Brain pericyte (primary cell): Measurements from ENCODE around the gene OR8B2.
"Not testable (repeated sequence)": the region's sequence is repeated elsewhere in the genome, so short reads cannot be mapped to it uniquely, and the experiment has no call there.

Source experiments
- DNase-seq: peaks from one replicate; pipeline ENCODE4 v3.0.0-alpha.2; 2012; ENCODE audit warnings: low read depth, low spot score

The OR8B2 gene

GRCh38 chr11:124384399-124384798 is at the start of gene OR8B2:
TSS of gene OR8B2 (minus strand) at chr11:124384499. CDS start at chr11:124383343, 1,156 bp downstream.
- no peak for DNase-seq

- no peak for DNase-seq
Measured at GRCh38 chr11:124429599-124429998, 45.3 kb upstream of the OR8B2 start.

GRCh38 chr11:124424384-124424921 is 40.2 kb upstream of the OR8B2 start, which contains the start of gene OR8B4:
TSS of gene OR8B4 (minus strand) at chr11:124424871. CDS start at chr11:124424871, 0 bp downstream.
- no peak for DNase-seq

GRCh38 chr11:124421043-124421442 is 36.7 kb upstream of the OR8B2 start:
- no peak for DNase-seq

- DNase-seq = no peak
Measured at GRCh38 chr11:124415356-124415923, 31.1 kb upstream of the OR8B2 start.

- DNase-seq = no peak
Measured at GRCh38 chr11:124409906-124410305, 25.6 kb upstream of the OR8B2 start.

GRCh38 chr11:124405581-124405980 is 21.3 kb upstream of the OR8B2 start:
- DNase-seq = no peak

GRCh38 chr11:124403186-124403585 is 18.9 kb upstream of the OR8B2 start:
- not testable (repeated sequence) for DNase-seq

GRCh38 chr11:124402326-124402922 is 18.1 kb upstream of the OR8B2 start:
- peak; percentile 12 for DNase-seq

- no peak for DNase-seq
Measured at GRCh38 chr11:124398924-124399323, 14.6 kb upstream of the OR8B2 start, which contains the start of gene OR8B3. TSS of gene OR8B3 (minus strand) at chr11:124399024. CDS start at chr11:124397351, 1,673 bp downstream.

- DNase-seq = not testable (repeated sequence)
Measured at GRCh38 chr11:124396847-124397246, 12.5 kb upstream of the OR8B2 start.

GRCh38 chr11:124394408-124394807 is 10.1 kb upstream of the OR8B2 start:
- no peak for DNase-seq

- DNase-seq = not testable (repeated sequence)
Measured at GRCh38 chr11:124382857-124383256, 1.4 kb downstream of the OR8B2 start.

- no peak for DNase-seq
Measured at GRCh38 chr11:124380585-124380984, 3.7 kb downstream of the OR8B2 start.

GRCh38 chr11:124376280-124376679 is 8.0 kb downstream of the OR8B2 start:
- no peak for DNase-seq

- no peak for DNase-seq
Measured at GRCh38 chr11:124359566-124359965, 24.7 kb downstream of the OR8B2 start.

GRCh38 chr11:124346311-124346955 is 37.9 kb downstream of the OR8B2 start:
- DNase-seq = no peak

- no peak for DNase-seq
Measured at GRCh38 chr11:124344346-124344745, 40.0 kb downstream of the OR8B2 start.

- DNase-seq = no peak
Measured at GRCh38 chr11:124340142-124340447, 44.2 kb downstream of the OR8B2 start.

GRCh38 chr11:124339396-124340141 is 44.7 kb downstream of the OR8B2 start:
- no peak for DNase-seq
